ENCODE results near the gene ADGRG6. TPM values are rescaled to one million over a fixed set of nuclear protein-coding genes. Genes with fewer than 3 reads are reported as not detected.
"Not testable (repeated sequence)": the region's sequence is repeated elsewhere in the genome, so short reads cannot be mapped to it uniquely, and the experiment has no call there.

ADGRG6 gene
- total RNA-seq, 2 donors from 2014 or later, result 5.7 to 13.4 TPM

GRCh38 chr6:142336787-142337186 is 35.0 kb downstream of the ADGRG6 start:
- intact Hi-C loops (cut with DNase I), result no loop called here
- ATAC-seq, result no peak

GRCh38 chr6:142339113-142339512 is 37.3 kb downstream of the ADGRG6 start:
- no peak for ATAC-seq
- no peak for DNase-seq
- intact Hi-C loops (cut with DNase I), result no loop called here

More at GRCh38 chr6:142336787-142337186, 35.0 kb downstream of the ADGRG6 start:
- no peak for DNase-seq

- ATAC-seq, result peak in 1 of 2 donors; percentile 33
These were observed 38.3 kb downstream of the ADGRG6 start for GRCh38 chr6:142339968-142340658.

GRCh38 chr6:142341855-142342330 is 40.1 kb downstream of the ADGRG6 start:
- intact Hi-C loops (cut with DNase I), result no loop called here
- ATAC-seq (no peak), DNase-seq (no peak)

More at GRCh38 chr6:142339968-142340658, 38.3 kb downstream of the ADGRG6 start:
- intact Hi-C loops (cut with DNase I), result no loop called here
- no peak for DNase-seq

- intact Hi-C loops (cut with DNase I), result no loop called here
- ATAC-seq, result no peak
- DNase-seq, result no peak
These were observed 41.2 kb downstream of the ADGRG6 start for GRCh38 chr6:142342986-142343385.

GRCh38 chr6:142343938-142344337 is 42.1 kb downstream of the ADGRG6 start:
- intact Hi-C loops (cut with DNase I), result no loop called here
- ATAC-seq (no peak), DNase-seq (no peak)

- ATAC-seq, result no peak
- DNase-seq, result no peak
- intact Hi-C loops (cut with DNase I), result no loop called here
These were observed 43.5 kb downstream of the ADGRG6 start for GRCh38 chr6:142345261-142345660.

GRCh38 chr6:142346166-142346565 is 44.4 kb downstream of the ADGRG6 start:
- ATAC-seq; intact Hi-C loops (cut with DNase I); DNase-seq: not testable (repeated sequence)

GRCh38 chr6:142349215-142349823 is 47.5 kb downstream of the ADGRG6 start:
- ATAC-seq, result no peak
- intact Hi-C loops (cut with DNase I), result no loop called here
- no peak for DNase-seq

GRCh38 chr6:142350309-142350708 is 48.5 kb downstream of the ADGRG6 start:
- ATAC-seq (no peak), DNase-seq (no peak)
- intact Hi-C loops (cut with DNase I), result no loop called here

- intact Hi-C loops (cut with DNase I), result no loop called here
- ATAC-seq (no peak), DNase-seq (no peak)
These were observed 51.9 kb downstream of the ADGRG6 start for GRCh38 chr6:142353690-142354089.

GRCh38 chr6:142354650-142355049 is 52.8 kb downstream of the ADGRG6 start:
- intact Hi-C loops (cut with DNase I), result no loop called here
- ATAC-seq (no peak), DNase-seq (no peak)

GRCh38 chr6:142355520-142356174 is 53.8 kb downstream of the ADGRG6 start:
- no peak for DNase-seq
- ATAC-seq, result no peak
- intact Hi-C loops (cut with DNase I), result no loop called here

GRCh38 chr6:142356201-142356883 is 54.5 kb downstream of the ADGRG6 start:
- intact Hi-C loops (cut with DNase I), result no loop called here
- no peak for DNase-seq
- ATAC-seq, result no peak

GRCh38 chr6:142356884-142357225 is 55.0 kb downstream of the ADGRG6 start:
- ATAC-seq, result no peak
- DNase-seq, result no peak
- intact Hi-C loops (cut with DNase I), result no loop called here

- intact Hi-C loops (cut with DNase I), result no loop called here
- DNase-seq, result no peak
- no peak for ATAC-seq
These were observed 56.1 kb downstream of the ADGRG6 start for GRCh38 chr6:142357879-142358278.

GRCh38 chr6:142359271-142359960 is 57.6 kb downstream of the ADGRG6 start:
- peak in 1 of 2 donors; percentile 32 for ATAC-seq
- intact Hi-C loops (cut with DNase I), result no loop called here
- no peak for DNase-seq

- DNase-seq (no peak), ATAC-seq (no peak)
These were observed 59.5 kb downstream of the ADGRG6 start for GRCh38 chr6:142361345-142361744.

More at GRCh38 chr6:142361345-142361744, 59.5 kb downstream of the ADGRG6 start:
- intact Hi-C loops (cut with DNase I), result no loop called here

Measured in left cardiac atrium (tissue), 4 donors.